ENCODE results near the gene STAMBP. TPM values are rescaled to one million over a fixed set of nuclear protein-coding genes. Genes with fewer than 3 reads are reported as not detected.

Gene STAMBP
- total and polyA plus RNA-seq, 4 donors = 10.2 to 27.1 (median 15.9) TPM

DNA sequence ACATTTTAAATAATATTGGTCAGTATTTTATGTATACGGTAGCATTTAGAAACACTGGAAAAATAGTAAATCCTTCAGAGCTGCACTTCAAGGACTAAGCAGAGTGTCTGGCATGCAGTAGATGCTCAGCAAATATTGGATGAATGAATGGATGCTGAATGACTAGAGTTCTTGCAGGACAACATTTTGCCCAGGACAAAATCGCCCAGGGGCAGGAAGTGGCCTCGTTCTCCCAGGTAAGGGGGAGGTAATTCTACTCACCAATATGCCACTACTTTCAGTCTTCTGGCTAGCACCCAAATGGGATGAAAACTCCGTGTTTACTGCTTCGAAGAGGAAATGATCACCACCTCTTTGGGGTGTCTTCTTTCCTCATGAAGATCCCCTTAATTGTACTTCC, 93.9 kb downstream of the STAMBP start:
- TF ChIP-seq JUND (IDR thresholded peaks at IDR 0.05) (no peak), HNF4G (IDR thresholded peaks at IDR 0.05) (no peak), RXRA (IDR thresholded peaks at IDR 0.05) (no peak), RAD21 (IDR thresholded peaks at IDR 0.05) (no peak), FOXA1 (IDR thresholded peaks at IDR 0.05) (no peak), SP1 (IDR thresholded peaks at IDR 0.05) (no peak), GABPA (IDR thresholded peaks at IDR 0.05 in 1 of 2, conservative IDR thresholded peaks at IDR 0.05 in 1 of 2) (no peak), MAX (IDR thresholded peaks at IDR 0.05) (no peak), YY1 (IDR thresholded peaks at IDR 0.05) (no peak), HNF4A (conservative IDR thresholded peaks at IDR 0.05) (no peak), NR2F2 (IDR thresholded peaks at IDR 0.05) (no peak)
- TF ChIP-seq, protein P1, sequence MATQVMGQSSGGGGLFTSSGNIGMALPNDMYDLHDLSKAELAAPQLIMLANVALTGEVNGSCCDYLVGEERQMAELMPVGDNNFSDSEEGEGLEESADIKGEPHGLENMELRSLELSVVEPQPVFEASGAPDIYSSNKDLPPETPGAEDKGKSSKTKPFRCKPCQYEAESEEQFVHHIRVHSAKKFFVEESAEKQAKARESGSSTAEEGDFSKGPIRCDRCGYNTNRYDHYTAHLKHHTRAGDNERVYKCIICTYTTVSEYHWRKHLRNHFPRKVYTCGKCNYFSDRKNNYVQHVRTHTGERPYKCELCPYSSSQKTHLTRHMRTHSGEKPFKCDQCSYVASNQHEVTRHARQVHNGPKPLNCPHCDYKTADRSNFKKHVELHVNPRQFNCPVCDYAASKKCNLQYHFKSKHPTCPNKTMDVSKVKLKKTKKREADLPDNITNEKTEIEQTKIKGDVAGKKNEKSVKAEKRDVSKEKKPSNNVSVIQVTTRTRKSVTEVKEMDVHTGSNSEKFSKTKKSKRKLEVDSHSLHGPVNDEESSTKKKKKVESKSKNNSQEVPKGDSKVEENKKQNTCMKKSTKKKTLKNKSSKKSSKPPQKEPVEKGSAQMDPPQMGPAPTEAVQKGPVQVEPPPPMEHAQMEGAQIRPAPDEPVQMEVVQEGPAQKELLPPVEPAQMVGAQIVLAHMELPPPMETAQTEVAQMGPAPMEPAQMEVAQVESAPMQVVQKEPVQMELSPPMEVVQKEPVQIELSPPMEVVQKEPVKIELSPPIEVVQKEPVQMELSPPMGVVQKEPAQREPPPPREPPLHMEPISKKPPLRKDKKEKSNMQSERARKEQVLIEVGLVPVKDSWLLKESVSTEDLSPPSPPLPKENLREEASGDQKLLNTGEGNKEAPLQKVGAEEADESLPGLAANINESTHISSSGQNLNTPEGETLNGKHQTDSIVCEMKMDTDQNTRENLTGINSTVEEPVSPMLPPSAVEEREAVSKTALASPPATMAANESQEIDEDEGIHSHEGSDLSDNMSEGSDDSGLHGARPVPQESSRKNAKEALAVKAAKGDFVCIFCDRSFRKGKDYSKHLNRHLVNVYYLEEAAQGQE (IDR thresholded peaks at IDR 0.05) = no peak
- TF ChIP-seq, protein P2, sequence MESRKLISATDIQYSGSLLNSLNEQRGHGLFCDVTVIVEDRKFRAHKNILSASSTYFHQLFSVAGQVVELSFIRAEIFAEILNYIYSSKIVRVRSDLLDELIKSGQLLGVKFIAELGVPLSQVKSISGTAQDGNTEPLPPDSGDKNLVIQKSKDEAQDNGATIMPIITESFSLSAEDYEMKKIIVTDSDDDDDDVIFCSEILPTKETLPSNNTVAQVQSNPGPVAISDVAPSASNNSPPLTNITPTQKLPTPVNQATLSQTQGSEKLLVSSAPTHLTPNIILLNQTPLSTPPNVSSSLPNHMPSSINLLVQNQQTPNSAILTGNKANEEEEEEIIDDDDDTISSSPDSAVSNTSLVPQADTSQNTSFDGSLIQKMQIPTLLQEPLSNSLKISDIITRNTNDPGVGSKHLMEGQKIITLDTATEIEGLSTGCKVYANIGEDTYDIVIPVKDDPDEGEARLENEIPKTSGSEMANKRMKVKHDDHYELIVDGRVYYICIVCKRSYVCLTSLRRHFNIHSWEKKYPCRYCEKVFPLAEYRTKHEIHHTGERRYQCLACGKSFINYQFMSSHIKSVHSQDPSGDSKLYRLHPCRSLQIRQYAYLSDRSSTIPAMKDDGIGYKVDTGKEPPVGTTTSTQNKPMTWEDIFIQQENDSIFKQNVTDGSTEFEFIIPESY (IDR thresholded peaks at IDR 0.05) = no peak
- TF ChIP-seq, protein P3, sequence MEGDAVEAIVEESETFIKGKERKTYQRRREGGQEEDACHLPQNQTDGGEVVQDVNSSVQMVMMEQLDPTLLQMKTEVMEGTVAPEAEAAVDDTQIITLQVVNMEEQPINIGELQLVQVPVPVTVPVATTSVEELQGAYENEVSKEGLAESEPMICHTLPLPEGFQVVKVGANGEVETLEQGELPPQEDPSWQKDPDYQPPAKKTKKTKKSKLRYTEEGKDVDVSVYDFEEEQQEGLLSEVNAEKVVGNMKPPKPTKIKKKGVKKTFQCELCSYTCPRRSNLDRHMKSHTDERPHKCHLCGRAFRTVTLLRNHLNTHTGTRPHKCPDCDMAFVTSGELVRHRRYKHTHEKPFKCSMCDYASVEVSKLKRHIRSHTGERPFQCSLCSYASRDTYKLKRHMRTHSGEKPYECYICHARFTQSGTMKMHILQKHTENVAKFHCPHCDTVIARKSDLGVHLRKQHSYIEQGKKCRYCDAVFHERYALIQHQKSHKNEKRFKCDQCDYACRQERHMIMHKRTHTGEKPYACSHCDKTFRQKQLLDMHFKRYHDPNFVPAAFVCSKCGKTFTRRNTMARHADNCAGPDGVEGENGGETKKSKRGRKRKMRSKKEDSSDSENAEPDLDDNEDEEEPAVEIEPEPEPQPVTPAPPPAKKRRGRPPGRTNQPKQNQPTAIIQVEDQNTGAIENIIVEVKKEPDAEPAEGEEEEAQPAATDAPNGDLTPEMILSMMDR (IDR thresholded peaks at IDR 0.05; ENCODE audit: low read depth, low read length, missing input control) = no peak

More for the DNA sequence above, 93.9 kb downstream of the STAMBP start:
- H3K27me3 ChIP-seq (ENCODE audit: control insufficient read depth in 4 of 4, insufficient read depth in 4 of 4, low read length in 3 of 4) = peaks cover 0 to 3% (median 1%) of the 10 kb centered on the region in 4 donors
- H3K4me1 ChIP-seq (ENCODE audit: control insufficient read depth in 4 of 4, insufficient read depth in 4 of 4, low read length in 3 of 4) = peaks cover under 1 to 8% (median 1%) of the 10 kb centered on the region in 4 donors
- no peaks in the 10 kb centered on the region for H3K9me3 ChIP-seq (ENCODE audit: control insufficient read depth in 4 of 4, low read length in 3 of 4)
- 49% methylated on average over 5 of the region's 5 CpGs for WGBS
- H3K9ac ChIP-seq (ENCODE audit: low read depth in 1 of 2, low read length in 2 of 2) = no peak overlapping the region
- H3K36me3 ChIP-seq (ENCODE audit: control insufficient read depth in 4 of 4, insufficient read depth in 3 of 4, low read depth in 1 of 4, low read length in 3 of 4) = no peaks in the 10 kb centered on the region
- H3K27ac ChIP-seq (ENCODE audit: low read depth in 1 of 2, low read length in 2 of 2) = no peak overlapping the region
- DNase-seq (ENCODE audit: low spot score) = no peak
- no peak overlapping the region for H3K4me3 ChIP-seq (ENCODE audit: low read depth in 1 of 3, low read length in 3 of 3)

Other genes starting within 250 kb of the STAMBP start
- gene NAT8, start 186.5 kb upstream of the STAMBP start, total RNA-seq = 10 to 100 TPM; 10.7 to 27.6 TPM
- gene NAT8, start 186.5 kb upstream of the STAMBP start, polyA plus RNA-seq = 10 to 100 TPM in 1 of 2 donors, 1 to 10 TPM in 1; 8.3 to 67.5 TPM
- gene TPRKB, start 91.6 kb upstream of the STAMBP start, total RNA-seq = 10 to 100 TPM; 16.2 to 17.2 TPM
- gene TPRKB, start 91.6 kb upstream of the STAMBP start, polyA plus RNA-seq = 10 to 100 TPM; 16.9 to 27.7 TPM
- 10 to 100 TPM in 1 of 2 donors, 1 to 10 TPM in 1; 10.0 to 10.7 TPM for gene DUSP11, start 48.9 kb upstream of the STAMBP start, total RNA-seq
- gene DUSP11, start 48.9 kb upstream of the STAMBP start, polyA plus RNA-seq = 1 to 10 TPM; 6.7 to 8.5 TPM
- not detected for gene C2orf78, start 44.8 kb upstream of the STAMBP start, total RNA-seq
- gene C2orf78, start 44.8 kb upstream of the STAMBP start, polyA plus RNA-seq = under 1 TPM in 1 of 2 donors, not detected in 1; 0.02 TPM
- 1 to 10 TPM in 1 of 2 donors, under 1 TPM in 1; 0.89 to 7.7 TPM for gene ACTG2, start 64.0 kb downstream of the STAMBP start, total RNA-seq
- gene ACTG2, start 64.0 kb downstream of the STAMBP start, polyA plus RNA-seq = 1 to 10 TPM in 1 of 2 donors, under 1 TPM in 1; 0.46 to 9.0 TPM
- 10 to 100 TPM; 19.6 to 24.4 TPM for gene DGUOK, start 97.9 kb downstream of the STAMBP start, total RNA-seq
- 10 to 100 TPM; 32.2 to 49.7 TPM for gene DGUOK, start 97.9 kb downstream of the STAMBP start, polyA plus RNA-seq
- gene TET3, start 155.9 kb downstream of the STAMBP start, total RNA-seq = 10 to 100 TPM in 1 of 2 donors, 1 to 10 TPM in 1; 5.0 to 16.2 TPM
- 1 to 10 TPM in 1 of 2 donors, under 1 TPM in 1; 0.89 to 1.5 TPM for gene TET3, start 155.9 kb downstream of the STAMBP start, polyA plus RNA-seq